ENCODE measurements around the gene EBNA1BP2.
"Not testable (repeated sequence)": the region's sequence is repeated elsewhere in the genome, so short reads cannot be mapped to it uniquely, and the experiment has no call there.

The EBNA1BP2 gene

GRCh38 chr1:43171876-43172526, at the start of gene EBNA1BP2, which contains the start of gene CFAP57:
EBNA1BP2 (minus strand) TSS chr1:43172290; CDS start chr1:43172118, 172 bp downstream.
CFAP57 (plus strand) TSS chr1:43172330; CDS start chr1:43172754, 424 bp downstream.
- peak; percentile 87 to 88 for DNase-seq

DNA sequence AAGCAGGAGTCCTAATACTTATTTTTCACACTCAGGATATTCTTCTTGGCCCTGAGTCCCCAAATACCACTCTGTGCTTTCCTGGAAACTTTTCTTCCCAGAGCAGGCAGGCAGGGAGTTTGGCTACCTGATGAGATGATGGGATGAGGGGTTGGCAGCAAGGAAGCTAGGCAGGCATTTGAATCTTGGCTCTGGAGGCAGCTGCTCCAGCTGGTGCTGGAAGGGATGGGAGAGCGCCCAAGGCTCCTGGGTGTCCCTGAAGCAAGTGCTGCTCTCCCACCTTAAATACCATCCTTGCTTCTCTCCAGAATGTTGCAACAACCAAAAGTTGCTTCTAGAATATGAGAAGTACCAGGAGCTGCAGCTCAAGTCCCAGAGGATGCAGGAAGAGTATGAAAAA, 49.7 kb upstream of the EBNA1BP2 start:
- no peak for DNase-seq

GRCh38 chr1:43220905-43221778, 49.1 kb upstream of the EBNA1BP2 start:
- no peak for DNase-seq

DNA sequence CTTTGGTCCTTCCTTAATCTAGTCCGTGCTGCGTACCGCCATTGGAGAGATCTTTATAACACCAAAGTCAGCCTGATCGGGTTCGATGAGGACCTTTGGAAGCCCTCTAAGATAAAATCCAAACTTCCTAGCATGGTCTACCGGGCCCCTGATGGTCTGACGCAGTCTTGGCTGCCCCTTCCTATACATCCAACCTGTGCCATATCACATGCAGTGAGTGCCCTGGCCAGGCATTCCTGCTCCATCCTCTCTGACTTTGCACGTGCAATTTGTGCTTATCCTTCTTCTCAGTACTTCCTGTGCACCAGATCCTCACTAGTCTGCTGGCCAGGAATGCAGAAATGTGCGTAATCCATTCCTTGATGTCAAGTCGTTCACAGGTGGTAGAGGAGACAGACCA, 45.7 kb upstream of the EBNA1BP2 start:
- DNase-seq, result no peak

GRCh38 chr1:43214501-43215444, 42.7 kb upstream of the EBNA1BP2 start:
- DNase-seq, result no peak

GRCh38 chr1:43208277-43208676, 36.2 kb upstream of the EBNA1BP2 start:
- not testable (repeated sequence) for DNase-seq

- DNase-seq, result no peak
Measured at GRCh38 chr1:43207229-43207853, 35.3 kb upstream of the EBNA1BP2 start.

GRCh38 chr1:43206600-43207228, 34.6 kb upstream of the EBNA1BP2 start:
- no peak for DNase-seq

- DNase-seq, result no peak
Measured at GRCh38 chr1:43205671-43206070, 33.6 kb upstream of the EBNA1BP2 start.

DNA sequence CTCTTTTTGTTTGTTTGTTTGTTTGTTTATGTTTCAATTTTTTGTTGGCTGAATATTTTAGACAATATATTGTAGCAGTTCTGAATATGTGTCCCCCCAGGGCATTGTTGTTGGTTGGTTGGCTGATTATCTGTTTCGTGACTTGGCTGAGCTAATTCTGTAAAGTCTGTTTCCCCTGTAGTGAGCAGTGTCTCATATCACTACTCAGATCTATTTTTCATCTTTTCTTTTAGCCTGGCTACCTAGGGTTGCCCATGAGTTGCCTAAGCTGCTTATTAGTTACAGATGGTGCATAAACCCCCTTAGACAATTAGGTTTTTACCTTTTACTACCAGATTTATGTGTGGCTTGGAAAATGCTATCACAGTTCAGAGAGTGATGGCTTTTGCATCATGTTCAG, 32.3 kb upstream of the EBNA1BP2 start:
- DNase-seq, result no peak

DNA sequence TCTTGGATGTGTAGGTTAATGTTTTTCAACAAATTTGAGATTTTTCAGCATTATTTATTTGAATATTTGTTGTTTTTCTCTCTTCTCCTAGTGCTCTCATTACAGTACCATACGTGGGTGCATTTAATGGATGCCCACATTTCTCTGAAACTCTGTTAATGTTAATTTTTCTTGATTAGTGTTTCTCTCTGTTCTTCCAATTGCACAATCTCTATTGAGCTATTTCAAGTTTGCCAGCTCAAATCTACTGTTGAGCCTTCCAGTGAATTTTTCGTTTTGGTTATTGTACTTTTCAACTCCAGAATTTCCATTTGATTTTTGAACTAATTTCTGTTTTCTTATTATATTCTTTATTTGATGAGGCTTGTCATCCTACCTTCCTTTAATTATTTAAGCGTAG, 31.8 kb upstream of the EBNA1BP2 start:
- DNase-seq, result no peak

DNA sequence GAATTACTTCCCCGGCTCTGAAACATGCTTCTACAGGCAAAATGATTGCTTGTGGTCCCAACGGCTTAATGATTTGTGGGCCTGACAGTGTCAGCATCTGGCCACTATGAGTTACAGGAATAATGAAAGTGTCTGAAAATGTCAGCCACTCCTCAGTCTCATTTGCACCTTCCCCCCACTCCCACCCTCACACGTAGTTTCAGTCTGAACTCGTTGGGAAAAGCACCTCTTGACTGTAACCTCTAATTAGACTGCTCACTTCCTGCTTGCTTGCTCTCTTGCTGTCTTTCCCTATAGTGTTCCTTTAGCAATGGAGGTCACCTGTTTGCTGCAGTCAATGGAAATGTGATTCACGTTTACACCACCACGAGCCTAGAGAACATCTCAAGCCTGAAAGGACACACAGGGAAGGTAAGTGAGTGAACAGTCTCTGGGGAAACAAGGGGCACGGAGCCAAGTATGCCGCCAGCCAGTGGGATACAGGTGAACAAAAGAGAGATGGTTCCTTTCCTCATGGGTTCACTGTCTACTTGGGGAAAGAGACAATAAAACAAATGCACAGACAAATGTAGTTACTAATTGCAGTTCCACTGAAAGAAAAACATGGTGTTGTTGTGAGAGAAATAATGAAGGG, 27.1 kb upstream of the EBNA1BP2 start:
- no peak for DNase-seq

DNA sequence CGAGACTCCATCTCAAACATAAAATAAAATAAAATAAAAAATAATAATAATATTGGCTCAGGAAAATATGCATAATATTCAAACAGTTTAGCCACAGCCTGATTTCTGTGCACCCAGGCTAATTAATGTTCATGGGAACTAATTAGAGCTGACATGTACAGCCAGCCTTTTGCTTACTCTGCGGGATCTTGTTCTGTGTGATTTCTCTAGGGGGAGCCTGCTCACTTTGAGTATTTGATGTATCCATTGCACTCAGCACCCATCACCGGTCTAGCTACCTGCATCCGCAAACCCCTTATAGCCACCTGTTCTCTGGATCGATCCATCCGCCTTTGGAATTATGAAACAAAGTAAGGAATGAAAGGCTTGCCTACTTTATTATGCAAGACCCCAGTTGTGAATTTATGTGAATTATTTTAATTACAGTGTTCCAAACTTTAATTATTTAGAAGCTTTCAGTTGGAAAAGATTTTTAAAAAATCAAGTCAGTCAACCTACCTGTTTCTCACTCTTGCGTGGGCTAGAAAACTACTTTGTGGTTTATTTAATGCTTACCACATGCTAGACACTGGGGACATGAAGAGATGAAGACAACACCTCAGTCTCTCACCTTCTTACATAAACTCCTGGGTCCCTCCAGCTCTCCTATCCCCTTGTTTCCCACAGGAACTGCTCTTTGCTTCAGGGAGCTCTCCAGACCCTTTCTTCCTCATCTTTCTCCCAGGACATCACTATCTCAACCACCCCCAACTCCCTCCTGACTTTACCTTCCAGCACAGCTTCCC, 25.4 kb upstream of the EBNA1BP2 start:
- no peak for DNase-seq

GRCh38 chr1:43194509-43194908, 22.4 kb upstream of the EBNA1BP2 start:
- no peak for DNase-seq

- DNase-seq, result no peak
Measured at GRCh38 chr1:43188106-43188505, 16.0 kb upstream of the EBNA1BP2 start.

DNA sequence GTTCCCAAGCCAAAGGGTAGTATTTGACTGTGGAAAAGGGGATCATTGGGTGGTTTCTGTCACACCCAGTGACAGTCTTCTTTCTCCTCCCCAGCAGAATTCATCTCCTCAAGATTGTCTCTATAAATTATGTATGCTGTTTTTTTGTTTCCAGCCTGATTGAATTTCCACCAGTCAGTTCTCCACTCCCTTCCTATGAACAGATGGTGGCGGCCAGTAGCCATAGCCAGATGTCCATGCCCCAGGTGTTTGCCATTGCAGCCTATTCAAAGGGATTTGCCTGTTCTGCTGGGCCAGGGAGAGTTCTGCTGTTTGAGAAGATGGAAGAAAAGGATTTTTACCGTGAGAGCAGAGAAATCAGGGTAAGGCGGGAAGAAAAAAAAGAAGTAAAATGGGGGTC, 12.9 kb upstream of the EBNA1BP2 start:
- no peak for DNase-seq

GRCh38 chr1:43184388-43184787, 12.3 kb upstream of the EBNA1BP2 start:
- DNase-seq, result no peak

- DNase-seq, result no peak
Measured at GRCh38 chr1:43177691-43178090, 5.6 kb upstream of the EBNA1BP2 start.

- no peak for DNase-seq
Measured at GRCh38 chr1:43174873-43175272, 2.8 kb upstream of the EBNA1BP2 start.

- DNase-seq, result peak; percentile 82 to 83
Measured at GRCh38 chr1:43172527-43172972, 460 bp upstream of the EBNA1BP2 start.
